Astrocyte (in vitro differentiated cells and primary cell): ENCODE data around the gene PKHD1. TPM values are rescaled to one million over a fixed set of nuclear protein-coding genes. Genes with fewer than 3 reads are reported as not detected.

Experiments
- DNase-seq: peaks from one replicate; pipeline ENCODE4 v3.0.0-alpha.2; 2010; ENCODE audit warnings: low read depth
- FAIRE-seq: peaks from 2 replicates; lab custom pipeline; 2011; peaks lifted over from hg19 to GRCh38; lab: Jason Lieb, UNC
- H2AFZ ChIP-seq: 2 replicates; pipeline ENCODE4 v1.6.0; 2012; ENCODE audit warnings: low read depth, low read length, inconsistent platforms
- H3K27ac ChIP-seq: 2 replicates; pipeline ENCODE4 v1.5.1; 2011; ENCODE audit warnings: low read depth, low read length, inconsistent platforms
- H3K27me3 ChIP-seq: 2 replicates; pipeline ENCODE4 v1.6.0; 2011; ENCODE audit warnings: low read length, inconsistent platforms; ENCODE audit not compliant: insufficient read depth
- H3K36me3 ChIP-seq: 2 replicates; pipeline ENCODE4 v1.5.1; 2011; ENCODE audit warnings: low read length, inconsistent platforms; ENCODE audit not compliant: insufficient read depth
- H3K4me1 ChIP-seq: 2 replicates; pipeline ENCODE4 v1.5.1; 2011; ENCODE audit warnings: low read length, inconsistent platforms; ENCODE audit not compliant: insufficient read depth
- H3K4me2 ChIP-seq: 2 replicates; pipeline ENCODE4 v1.6.0; 2012; ENCODE audit warnings: low read length, inconsistent platforms
- H3K4me3 ChIP-seq: 2 replicates; pipeline ENCODE4 v1.5.1; 2011; ENCODE audit warnings: low read depth, mild to moderate bottlenecking, low read length, inconsistent platforms; ENCODE audit not compliant: insufficient read depth
- H3K79me2 ChIP-seq: 2 replicates; pipeline ENCODE4 v1.6.0; 2012; ENCODE audit warnings: mild to moderate bottlenecking, low read length, inconsistent platforms; ENCODE audit not compliant: insufficient read depth
- H3K9ac ChIP-seq: 2 replicates; pipeline ENCODE4 v1.6.0; 2012; ENCODE audit warnings: mild to moderate bottlenecking, low read length, inconsistent platforms
- H3K9me3 ChIP-seq: 2 replicates; pipeline ENCODE4 v1.5.1; 2012; ENCODE audit warnings: low read depth, mild to moderate bottlenecking, low read length, inconsistent platforms; ENCODE audit not compliant: insufficient read depth
- H4K20me1 ChIP-seq: 2 replicates; pipeline ENCODE4 v1.6.0; 2012; ENCODE audit warnings: low read length, inconsistent platforms; ENCODE audit not compliant: insufficient read depth
- H3K27ac Mint-ChIP-seq: one replicate; pipeline ENCODE4 v1.8.0; 2021; ENCODE audit warnings: mild to moderate bottlenecking, mixed read lengths; ENCODE audit not compliant: unreplicated experiment
- H3K27me3 Mint-ChIP-seq: one replicate; pipeline ENCODE4 v1.8.0; 2021; ENCODE audit warnings: low read depth, mixed read lengths; ENCODE audit not compliant: unreplicated experiment
- H3K36me3 Mint-ChIP-seq: one replicate; pipeline ENCODE4 v1.8.0; 2021; ENCODE audit warnings: low read depth, mixed read lengths; ENCODE audit not compliant: unreplicated experiment
- H3K4me1 Mint-ChIP-seq: one replicate; pipeline ENCODE4 v1.8.0; 2021; ENCODE audit warnings: low read depth, mixed read lengths; ENCODE audit not compliant: unreplicated experiment
- H3K4me3 Mint-ChIP-seq: one replicate; pipeline ENCODE4 v1.8.0; 2021; ENCODE audit warnings: mild to moderate bottlenecking, moderate library complexity, mixed read lengths; ENCODE audit not compliant: unreplicated experiment
- H3K9me3 Mint-ChIP-seq: one replicate; pipeline ENCODE4 v1.8.0; 2021; ENCODE audit warnings: mild to moderate bottlenecking, mixed read lengths; ENCODE audit not compliant: unreplicated experiment
- EZH2 ChIP-seq: IDR thresholded peaks from 2 replicates; pipeline ENCODE4 v1.6.1; 2012; ENCODE audit warnings: mild to moderate bottlenecking, low read length, inconsistent platforms; ENCODE audit not compliant: insufficient read depth
- total RNA-seq: library from RNA; stranded (reverse); gene quantifications from 2 replicates; pipeline ENCODE4 v1.2.1, GENCODE V29; 2021
- TF ChIP-seq, protein P1 (sequence below): IDR thresholded peaks from 2 replicates; pipeline ENCODE4 v1.5.1; 2011; ENCODE audit warnings: low read depth, mild to moderate bottlenecking, inconsistent platforms, low read length, moderate library complexity; ENCODE audit not compliant: insufficient read depth

PKHD1 gene
- total RNA-seq, 1 donor from 2014 or later: 0.16 TPM

DNA sequence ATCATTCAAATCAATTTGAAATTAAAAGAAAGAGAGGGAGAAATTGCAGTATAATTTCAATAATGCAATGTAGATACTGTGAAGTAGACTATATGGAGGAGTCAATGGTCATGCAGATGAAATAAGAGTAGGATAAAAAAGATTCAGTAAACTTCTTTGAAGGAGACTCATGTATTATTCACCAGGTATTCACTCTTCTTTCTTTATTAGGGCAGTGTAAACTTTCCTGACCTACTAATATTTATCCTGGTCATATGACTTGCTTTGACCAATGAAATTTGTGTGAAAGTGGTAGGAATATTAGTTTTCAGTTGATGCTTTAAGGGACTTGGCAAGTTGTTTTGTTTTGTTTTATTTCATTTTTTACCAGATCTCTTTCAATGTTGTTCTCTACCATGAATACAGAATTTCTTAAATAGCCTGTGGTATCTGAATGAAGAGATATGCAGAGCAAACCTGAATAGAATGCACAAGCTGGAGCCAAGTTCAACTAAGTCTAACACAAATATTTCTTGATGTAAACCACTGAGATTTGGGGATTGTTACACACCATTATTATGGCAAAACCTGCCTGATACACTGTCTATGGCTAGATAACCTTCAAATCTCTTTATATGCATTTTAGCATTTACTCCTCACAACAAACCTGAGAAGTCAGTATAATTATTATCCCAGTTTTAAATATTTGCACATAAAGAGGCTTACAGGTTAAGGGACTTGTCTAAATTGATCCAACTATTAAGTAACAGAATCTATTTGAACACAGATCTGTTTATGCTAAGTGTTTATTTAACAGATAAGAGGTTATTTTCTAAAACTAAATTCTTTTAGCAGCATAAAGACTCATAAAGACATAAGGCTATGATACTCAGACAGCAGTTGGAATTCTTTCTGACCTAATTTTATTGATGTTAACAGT is 311.2 kb downstream of the PKHD1 start:
- Histone ChIP-seq H3K79me2 (no peaks in the 10 kb centered on the region), H3K9ac (no peak overlapping the region), H3K4me1 (no peaks in the 10 kb centered on the region), H3K4me2 (no peak overlapping the region), H3K9me3 (no peaks in the 10 kb centered on the region), H3K27ac (no peak overlapping the region), H4K20me1 (no peaks in the 10 kb centered on the region), H3K4me3 (no peak overlapping the region), H3K36me3 (no peaks in the 10 kb centered on the region), H2AFZ (no peak overlapping the region), H3K27me3 (no peaks in the 10 kb centered on the region)
- DNase-seq (no peak), FAIRE-seq (no peak)
- Mint-ChIP-seq H3K4me1 (no peaks in the 10 kb centered on the region), H3K36me3 (no peaks in the 10 kb centered on the region), H3K27me3 (no peaks in the 10 kb centered on the region), H3K27ac (no peak overlapping the region), H3K9me3 (no peaks in the 10 kb centered on the region), H3K4me3 (no peak overlapping the region)
- TF ChIP-seq, protein P1, sequence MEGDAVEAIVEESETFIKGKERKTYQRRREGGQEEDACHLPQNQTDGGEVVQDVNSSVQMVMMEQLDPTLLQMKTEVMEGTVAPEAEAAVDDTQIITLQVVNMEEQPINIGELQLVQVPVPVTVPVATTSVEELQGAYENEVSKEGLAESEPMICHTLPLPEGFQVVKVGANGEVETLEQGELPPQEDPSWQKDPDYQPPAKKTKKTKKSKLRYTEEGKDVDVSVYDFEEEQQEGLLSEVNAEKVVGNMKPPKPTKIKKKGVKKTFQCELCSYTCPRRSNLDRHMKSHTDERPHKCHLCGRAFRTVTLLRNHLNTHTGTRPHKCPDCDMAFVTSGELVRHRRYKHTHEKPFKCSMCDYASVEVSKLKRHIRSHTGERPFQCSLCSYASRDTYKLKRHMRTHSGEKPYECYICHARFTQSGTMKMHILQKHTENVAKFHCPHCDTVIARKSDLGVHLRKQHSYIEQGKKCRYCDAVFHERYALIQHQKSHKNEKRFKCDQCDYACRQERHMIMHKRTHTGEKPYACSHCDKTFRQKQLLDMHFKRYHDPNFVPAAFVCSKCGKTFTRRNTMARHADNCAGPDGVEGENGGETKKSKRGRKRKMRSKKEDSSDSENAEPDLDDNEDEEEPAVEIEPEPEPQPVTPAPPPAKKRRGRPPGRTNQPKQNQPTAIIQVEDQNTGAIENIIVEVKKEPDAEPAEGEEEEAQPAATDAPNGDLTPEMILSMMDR: no peak
- TF ChIP-seq EZH2: no peak

DNA sequence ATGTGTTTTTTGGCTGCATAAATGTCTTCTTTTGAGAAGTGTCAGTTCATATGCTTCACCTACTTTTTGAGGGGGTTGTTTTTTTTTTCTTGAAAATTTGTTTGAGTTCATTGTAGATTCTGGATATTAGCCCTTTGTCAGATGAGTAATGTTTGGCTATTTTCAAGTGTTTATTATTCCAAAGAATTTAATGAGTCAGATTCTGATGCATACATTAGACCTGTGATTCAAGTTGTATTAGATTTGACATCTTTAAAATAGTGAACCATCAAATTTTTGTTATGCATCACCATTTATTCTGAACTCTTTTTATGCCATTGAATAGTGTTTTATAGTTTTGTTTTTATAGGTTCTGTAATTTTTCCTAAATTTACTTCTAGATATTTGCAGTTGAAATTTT is 319.3 kb downstream of the PKHD1 start:
- Mint-ChIP-seq H3K36me3 (no peaks in the 10 kb centered on the region), H3K4me3 (no peak overlapping the region), H3K27ac (no peak overlapping the region), H3K9me3 (no peaks in the 10 kb centered on the region), H3K27me3 (no peaks in the 10 kb centered on the region), H3K4me1 (no peaks in the 10 kb centered on the region)
- no peaks in the 10 kb centered on the region for H3K79me2 ChIP-seq
- H3K27ac ChIP-seq: no peak overlapping the region
- no peak overlapping the region for H2AFZ ChIP-seq
- H4K20me1 ChIP-seq: no peaks in the 10 kb centered on the region
- TF ChIP-seq, protein P1: no peak
- no peak for TF ChIP-seq EZH2
- H3K4me2 ChIP-seq: no peak overlapping the region
- no peak overlapping the region for H3K4me3 ChIP-seq
- H3K4me1 ChIP-seq: no peaks in the 10 kb centered on the region
- peaks cover 2% of the 10 kb centered on the region for H3K9me3 ChIP-seq
- no peak overlapping the region for H3K9ac ChIP-seq
- no peak for DNase-seq
- FAIRE-seq: no peak
- no peaks in the 10 kb centered on the region for H3K36me3 ChIP-seq
- no peaks in the 10 kb centered on the region for H3K27me3 ChIP-seq

DNA sequence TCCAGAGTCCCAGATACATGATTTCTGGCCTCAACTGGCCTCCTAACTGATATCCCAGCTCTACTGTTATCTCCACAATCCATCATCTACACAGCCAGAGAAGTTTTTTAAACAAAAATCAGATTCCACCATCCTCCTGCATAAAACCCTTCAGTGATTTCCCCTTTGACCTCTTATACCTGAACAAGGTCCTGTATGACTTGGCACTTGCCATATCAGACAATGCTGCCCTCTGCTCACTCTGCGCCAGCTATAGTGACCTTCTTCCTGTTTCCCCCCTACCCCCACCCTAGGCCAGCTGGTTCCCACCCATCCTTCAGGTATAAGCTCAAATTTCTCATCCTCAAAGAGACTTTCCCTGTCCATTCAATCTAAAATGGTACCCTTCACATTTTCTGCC is 322.2 kb downstream of the PKHD1 start:
- H3K9ac ChIP-seq: no peak overlapping the region
- TF ChIP-seq EZH2: no peak
- TF ChIP-seq, protein P1: no peak
- H3K4me2 ChIP-seq: no peak overlapping the region
- H3K4me1 ChIP-seq: no peaks in the 10 kb centered on the region
- no peak overlapping the region for H2AFZ ChIP-seq
- Mint-ChIP-seq H3K36me3 (no peaks in the 10 kb centered on the region), H3K9me3 (no peaks in the 10 kb centered on the region), H3K4me1 (no peaks in the 10 kb centered on the region), H3K4me3 (no peak overlapping the region), H3K27ac (no peak overlapping the region), H3K27me3 (no peaks in the 10 kb centered on the region)
- no peaks in the 10 kb centered on the region for H4K20me1 ChIP-seq
- no peaks in the 10 kb centered on the region for H3K27me3 ChIP-seq
- H3K4me3 ChIP-seq: no peak overlapping the region
- no peak overlapping the region for H3K27ac ChIP-seq
- FAIRE-seq (no peak), DNase-seq (no peak)
- no peaks in the 10 kb centered on the region for H3K36me3 ChIP-seq
- peaks cover 2% of the 10 kb centered on the region for H3K9me3 ChIP-seq
- H3K79me2 ChIP-seq: no peaks in the 10 kb centered on the region
